ENCODE results near the gene FGF14.

The FGF14 gene

DNA sequence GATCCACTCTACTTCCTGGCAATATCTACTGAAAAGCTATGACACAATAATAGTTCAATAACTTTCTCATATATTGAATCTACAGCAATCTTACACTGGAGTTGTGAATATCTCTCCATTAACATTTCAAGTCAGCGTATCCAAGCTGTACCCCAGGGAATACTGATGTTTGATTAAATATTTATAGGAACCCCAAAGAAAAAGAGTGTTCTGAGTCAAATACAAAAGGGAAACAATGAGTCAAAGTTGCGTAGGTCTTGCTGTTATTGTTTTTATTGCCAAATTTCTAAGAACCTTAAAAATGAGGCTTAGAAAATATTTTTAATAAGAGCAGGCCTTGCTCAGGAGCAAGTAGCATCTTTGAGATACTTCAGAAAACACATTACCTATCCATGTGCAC lies 415.5 kb downstream of the FGF14 start:
- no peak for DNase-seq
- in situ Hi-C loops (cut with HindIII; ENCODE audit: low pct_ligation_motif_present, low pct_unique_long_range_greater_than_20kb, low sequenced_read_pairs): no loop called here

DNA sequence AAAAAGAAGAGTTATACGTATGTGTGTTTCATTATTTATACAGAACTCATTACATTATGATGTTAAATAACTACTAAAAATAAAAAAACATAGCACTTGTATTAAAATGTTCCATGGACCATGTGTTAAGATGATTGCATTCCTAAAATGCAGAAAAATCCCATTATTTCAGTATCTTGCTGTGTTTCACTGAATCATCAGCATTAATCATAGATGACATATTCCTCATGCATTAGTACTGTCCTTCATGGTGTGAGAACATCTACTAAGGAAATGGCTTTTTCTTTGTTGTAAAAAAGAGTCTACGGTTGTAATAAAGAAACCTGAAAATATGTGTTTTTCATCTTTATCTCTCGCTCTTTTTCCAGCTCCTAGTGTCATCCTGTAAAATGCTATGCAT lies 416.5 kb downstream of the FGF14 start:
- in situ Hi-C loops (cut with HindIII; ENCODE audit: low pct_ligation_motif_present, low pct_unique_long_range_greater_than_20kb, low sequenced_read_pairs): no loop called here
- no peak for DNase-seq

DNA sequence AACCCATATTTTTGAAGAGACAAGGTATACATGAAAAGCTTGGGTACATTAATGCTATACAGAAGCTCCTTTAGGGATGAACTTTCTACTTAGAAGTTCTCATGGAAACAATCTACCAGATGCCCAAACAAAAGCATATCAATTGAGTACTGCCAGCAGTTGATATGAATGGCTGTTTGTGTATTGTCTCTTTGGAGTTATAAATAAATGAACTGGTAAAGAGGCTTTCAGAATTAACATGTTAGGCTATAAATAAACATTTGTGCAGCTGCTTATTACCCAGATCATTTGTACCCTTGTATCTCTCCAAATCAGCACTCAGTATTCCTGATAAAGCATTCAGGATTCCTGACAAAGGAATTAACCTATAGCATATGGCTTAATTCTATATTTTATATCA lies 418.9 kb downstream of the FGF14 start:
- DNase-seq: no peak

DNA sequence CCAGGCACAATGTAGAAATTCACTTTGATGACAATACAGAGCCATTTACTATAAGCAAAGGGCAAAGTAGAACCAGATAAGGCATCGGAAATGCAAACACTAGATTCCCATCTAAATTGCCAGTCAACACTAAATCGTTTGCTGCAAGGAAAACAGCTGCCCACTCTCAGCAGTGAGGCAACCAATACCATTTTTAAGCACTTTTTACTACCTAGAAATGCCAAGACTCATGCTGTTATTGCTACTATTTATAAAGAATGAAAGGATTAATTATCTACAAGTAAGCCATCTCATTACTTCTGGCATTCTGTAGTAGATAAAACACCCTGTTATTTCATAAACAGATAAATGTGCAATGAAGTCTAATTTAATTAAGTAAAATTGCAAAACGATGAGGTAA lies 422.0 kb downstream of the FGF14 start:
- in situ Hi-C loops (cut with HindIII; ENCODE audit: low pct_ligation_motif_present, low pct_unique_long_range_greater_than_20kb, low sequenced_read_pairs): no loop called here

More for the DNA sequence above, 418.9 kb downstream of the FGF14 start:
- in situ Hi-C loops (cut with HindIII; ENCODE audit: low pct_ligation_motif_present, low pct_unique_long_range_greater_than_20kb, low sequenced_read_pairs): no loop called here

DNA sequence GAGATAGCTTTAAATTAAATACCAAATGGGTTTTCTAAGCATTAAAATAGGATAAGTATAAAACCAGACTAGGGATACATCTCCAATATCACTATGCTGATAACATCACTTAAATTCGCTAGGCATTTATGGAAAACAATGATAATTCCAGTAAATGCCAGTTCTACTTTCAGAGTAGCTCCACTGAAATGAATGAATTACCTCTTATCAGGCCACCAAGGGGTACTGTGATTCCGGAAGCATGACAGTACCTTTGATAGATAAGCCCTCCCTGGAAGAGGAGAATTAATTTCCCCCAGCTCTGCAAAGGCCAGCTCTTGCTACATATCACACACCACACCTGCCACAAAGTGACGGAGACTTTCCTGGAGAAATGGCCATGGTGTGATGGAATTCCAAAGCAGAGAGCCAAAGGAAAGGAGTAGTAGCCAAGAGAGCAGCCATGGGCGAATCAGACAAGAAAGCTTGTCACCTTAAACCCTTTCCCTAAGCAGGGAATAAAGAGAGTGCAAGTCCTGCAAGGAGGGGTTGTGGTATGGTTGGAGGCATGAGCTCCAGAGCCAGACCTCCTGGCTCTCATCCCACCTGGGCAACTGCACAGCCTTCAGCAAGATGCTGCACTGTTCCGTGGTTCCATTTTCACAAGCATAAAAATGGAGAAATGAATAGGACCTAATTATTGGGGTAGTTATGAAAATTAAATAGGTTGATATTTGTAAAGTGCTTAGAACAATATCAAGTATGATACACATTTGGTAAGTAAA lies 423.1 kb downstream of the FGF14 start:
- in situ Hi-C loops (cut with HindIII; ENCODE audit: low pct_ligation_motif_present, low pct_unique_long_range_greater_than_20kb, low sequenced_read_pairs): no loop called here
- no peak for DNase-seq

More for the DNA sequence above, 422.0 kb downstream of the FGF14 start:
- DNase-seq: no peak

DNA sequence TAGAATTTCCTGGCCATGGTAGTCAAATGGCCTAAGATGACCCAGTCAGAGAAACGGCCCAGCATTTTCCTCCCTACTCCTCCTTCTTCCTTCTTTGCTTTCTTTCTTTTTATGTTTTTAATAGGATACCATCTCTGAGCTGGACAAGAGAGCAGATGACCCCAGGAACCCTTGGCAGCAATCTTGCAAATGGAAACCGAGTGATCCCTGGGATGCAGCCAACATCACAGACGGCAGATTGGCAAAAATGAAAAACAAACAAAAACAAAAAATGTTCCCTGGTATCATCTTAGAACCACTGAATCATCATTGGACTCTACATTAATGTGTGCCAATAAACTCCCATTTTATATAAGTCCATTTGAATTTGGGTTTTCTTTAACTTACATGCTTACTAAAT lies 424.4 kb downstream of the FGF14 start:
- DNase-seq: no peak
- in situ Hi-C loops (cut with HindIII; ENCODE audit: low pct_ligation_motif_present, low pct_unique_long_range_greater_than_20kb, low sequenced_read_pairs): no loop called here

DNA sequence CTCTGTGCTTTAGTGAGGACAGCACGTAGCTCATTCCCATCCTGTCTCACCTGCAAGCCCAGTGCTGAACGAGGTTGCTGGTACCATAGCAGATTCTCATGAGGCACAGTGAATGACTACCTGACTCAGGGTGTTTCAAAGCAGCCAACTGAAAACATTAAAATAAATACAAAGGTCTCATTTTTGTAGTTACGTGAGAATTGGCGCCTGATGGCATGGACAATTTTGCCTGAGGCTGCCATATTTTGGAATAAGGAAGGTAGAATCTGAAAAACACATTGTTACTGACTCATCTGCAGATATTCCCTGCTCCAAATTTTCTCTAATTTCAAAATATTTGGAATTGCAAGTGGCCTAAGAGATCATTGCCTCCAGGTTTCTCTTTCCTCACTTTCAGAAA lies 429.7 kb downstream of the FGF14 start:
- in situ Hi-C loops (cut with HindIII; ENCODE audit: low pct_ligation_motif_present, low pct_unique_long_range_greater_than_20kb, low sequenced_read_pairs): no loop called here
- DNase-seq: no peak

DNA sequence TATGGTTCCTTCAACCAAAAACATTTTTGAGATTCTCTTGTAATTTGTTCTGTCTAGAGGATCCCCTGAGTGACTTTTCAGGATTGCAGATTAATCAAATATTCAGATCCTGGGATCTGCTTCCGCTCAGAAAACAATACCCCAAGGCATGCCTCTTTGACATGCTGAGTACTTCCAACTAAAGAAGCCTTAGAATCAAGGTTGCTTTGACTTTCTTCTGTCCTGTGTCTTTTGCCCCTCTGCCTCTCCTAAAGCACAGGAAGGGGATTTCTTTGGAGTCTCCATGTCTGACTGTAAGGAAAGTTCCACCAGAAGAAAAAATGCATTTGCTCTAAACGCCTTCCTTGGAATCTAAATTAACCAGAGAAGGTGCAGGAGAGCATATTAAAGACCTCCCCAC lies 431.5 kb downstream of the FGF14 start:
- in situ Hi-C loops (cut with HindIII; ENCODE audit: low pct_ligation_motif_present, low pct_unique_long_range_greater_than_20kb, low sequenced_read_pairs): no loop called here
- DNase-seq: no peak

DNA sequence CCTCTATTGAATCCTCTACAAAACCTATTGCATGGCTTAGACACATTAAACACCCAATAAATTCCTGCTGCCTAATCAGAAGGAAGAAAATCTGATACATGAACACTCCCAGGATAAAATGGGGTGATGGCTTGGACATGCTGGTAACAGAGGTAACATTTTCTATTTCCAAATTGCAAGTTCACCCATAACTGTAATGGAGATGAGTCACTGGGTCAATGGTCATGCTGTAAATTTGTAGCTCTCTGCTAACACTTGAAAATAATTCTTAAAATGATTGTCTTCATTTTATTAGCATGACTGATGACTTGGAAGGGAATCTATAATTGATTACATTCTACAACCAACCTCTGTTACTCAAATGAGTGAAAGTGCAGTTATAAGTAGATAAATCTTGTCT lies 434.1 kb downstream of the FGF14 start:
- DNase-seq: no peak
- in situ Hi-C loops (cut with HindIII; ENCODE audit: low pct_ligation_motif_present, low pct_unique_long_range_greater_than_20kb, low sequenced_read_pairs): no loop called here

DNA sequence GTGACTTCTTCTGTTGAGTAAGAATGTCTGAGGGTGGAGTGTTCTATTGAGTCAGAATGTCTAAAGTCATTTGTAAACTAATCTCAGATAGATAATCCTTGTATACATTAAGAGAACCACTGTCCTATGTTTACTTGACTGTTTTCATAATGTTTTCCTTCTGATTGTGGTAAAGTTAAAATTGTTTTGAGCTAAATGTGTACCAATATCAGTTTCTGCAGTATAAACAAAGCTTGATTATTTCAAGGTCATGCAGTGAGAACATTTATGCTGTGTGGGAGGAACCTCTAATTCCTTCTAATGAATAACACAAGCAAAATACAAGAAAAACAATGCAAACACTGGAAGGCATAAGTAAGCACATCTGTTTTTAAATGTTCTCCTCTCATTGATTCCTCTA lies 434.6 kb downstream of the FGF14 start:
- in situ Hi-C loops (cut with HindIII; ENCODE audit: low pct_ligation_motif_present, low pct_unique_long_range_greater_than_20kb, low sequenced_read_pairs): no loop called here
- DNase-seq: no peak

DNA sequence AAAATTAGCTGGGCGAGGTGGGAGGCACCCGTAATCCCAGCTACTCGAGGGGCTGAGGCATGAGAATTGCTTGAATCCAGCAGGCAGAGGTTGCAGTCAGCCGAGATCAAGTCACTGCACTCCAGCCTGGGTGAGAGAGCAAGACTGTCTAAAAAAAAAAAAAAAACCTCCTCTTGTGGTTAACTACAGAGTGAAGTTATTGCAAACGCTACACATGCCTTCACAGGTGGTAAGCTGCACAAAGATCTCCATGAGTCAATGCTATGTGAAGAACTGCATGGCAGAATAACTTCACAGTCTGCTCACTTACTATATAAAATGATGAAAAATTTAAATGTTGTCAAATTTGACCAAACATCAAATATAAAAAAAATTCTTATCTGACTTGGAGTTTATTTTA lies 436.8 kb downstream of the FGF14 start:
- in situ Hi-C loops (cut with HindIII; ENCODE audit: low pct_ligation_motif_present, low pct_unique_long_range_greater_than_20kb, low sequenced_read_pairs): no loop called here
- DNase-seq: no peak

DNA sequence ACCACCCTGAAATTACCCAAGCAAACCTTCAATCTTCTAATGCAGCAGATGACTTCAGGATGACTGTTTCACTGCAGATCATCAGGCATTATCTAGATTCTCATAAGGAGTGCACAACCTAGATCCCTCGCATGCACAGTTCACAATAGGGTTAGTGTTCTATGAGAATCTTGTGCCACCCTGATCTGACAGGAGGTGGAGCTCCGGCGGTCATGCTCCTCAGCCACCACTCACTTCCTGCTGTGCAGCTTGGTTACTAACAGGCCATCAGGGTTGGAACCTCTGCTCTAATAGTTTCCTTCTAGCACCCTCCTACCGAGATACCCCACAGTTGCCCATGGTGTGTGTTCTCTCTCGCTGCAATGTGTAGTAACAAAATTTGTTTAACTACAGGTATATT lies 442.8 kb downstream of the FGF14 start:
- in situ Hi-C loops (cut with HindIII; ENCODE audit: low pct_ligation_motif_present, low pct_unique_long_range_greater_than_20kb, low sequenced_read_pairs): no loop called here

DNA sequence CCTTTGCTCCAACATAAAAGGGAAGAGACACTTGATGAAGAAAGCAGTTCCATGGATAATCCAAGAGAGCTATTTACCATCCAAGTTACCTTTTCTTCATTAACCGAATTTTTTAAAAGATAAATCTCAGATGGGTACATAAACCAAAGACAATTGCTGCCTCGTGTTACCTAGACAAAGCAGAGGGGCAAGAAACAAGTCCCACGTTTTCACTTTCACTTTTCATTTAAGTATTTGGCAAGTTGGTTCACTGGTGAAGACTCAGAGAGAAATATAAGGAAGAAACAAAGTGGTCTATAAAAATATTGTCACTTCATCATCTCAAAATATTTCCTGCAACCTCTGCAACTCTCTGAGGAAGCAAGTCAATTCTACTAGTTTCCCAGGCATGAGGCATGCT lies 446.1 kb downstream of the FGF14 start:
- in situ Hi-C loops (cut with HindIII; ENCODE audit: low pct_ligation_motif_present, low pct_unique_long_range_greater_than_20kb, low sequenced_read_pairs): no loop called here
- DNase-seq: peak; percentile 5

More for the DNA sequence above, 442.8 kb downstream of the FGF14 start:
- no peak for DNase-seq

DNA sequence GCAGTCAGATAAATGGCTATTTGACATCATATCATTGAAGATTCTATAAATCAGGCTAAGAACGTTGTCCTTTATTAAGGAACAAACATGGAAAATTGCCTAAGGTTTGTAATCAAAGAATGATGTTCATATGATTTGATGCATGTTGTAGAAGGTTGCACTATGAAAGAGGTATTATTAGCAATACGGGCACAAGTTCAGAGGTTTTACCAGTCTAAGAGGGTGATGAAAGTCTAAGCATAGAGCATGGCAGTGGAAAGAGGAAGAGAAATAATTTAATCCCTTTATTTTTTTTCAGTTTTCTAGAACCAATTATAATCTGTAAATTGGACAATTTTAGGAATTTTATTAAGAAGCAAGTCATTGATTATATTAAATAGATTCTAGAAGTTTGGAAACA lies 450.7 kb downstream of the FGF14 start:
- in situ Hi-C loops (cut with HindIII; ENCODE audit: low pct_ligation_motif_present, low pct_unique_long_range_greater_than_20kb, low sequenced_read_pairs): no loop called here
- no peak for DNase-seq

DNA sequence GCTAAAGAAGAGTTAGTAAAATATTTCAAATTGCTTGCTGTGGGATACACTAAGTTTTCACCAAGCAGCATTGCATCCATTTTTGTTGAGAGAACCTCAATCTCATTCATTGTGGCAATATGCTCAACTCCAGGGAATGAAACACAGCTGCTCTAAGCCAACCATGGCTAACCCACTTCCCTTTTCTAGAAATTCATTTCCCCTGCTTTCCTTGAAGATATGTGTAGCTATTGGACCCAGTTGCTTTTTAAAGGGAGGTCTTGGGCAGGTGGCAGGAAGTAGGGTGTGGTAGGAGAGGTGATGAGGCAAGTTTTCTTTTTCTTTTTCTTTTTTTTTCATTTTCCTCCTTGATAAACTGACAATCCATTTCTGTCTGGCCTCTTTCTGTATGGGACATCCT lies 452.2 kb downstream of the FGF14 start:
- in situ Hi-C loops (cut with HindIII; ENCODE audit: low pct_ligation_motif_present, low pct_unique_long_range_greater_than_20kb, low sequenced_read_pairs): no loop called here
- no peak for DNase-seq

DNA sequence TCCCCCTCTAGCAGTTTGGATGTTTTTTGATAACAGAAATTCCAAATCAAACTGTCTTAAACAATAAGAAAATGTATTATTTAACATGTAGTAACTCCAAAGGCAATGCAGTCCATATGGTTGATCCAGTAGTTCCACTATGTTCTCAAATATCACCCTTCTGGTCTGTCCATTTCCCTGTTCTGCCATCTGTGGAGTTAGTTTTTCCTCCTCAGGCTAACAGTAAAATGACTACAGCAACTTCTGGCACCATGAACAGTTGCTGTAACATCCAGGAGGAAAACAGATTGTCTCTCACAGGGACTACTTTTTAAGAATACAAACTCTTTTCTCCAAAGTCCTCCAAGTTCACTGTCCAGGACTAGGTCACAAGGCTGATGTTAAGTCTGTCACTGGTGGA lies 455.4 kb downstream of the FGF14 start:
- in situ Hi-C loops (cut with HindIII; ENCODE audit: low pct_ligation_motif_present, low pct_unique_long_range_greater_than_20kb, low sequenced_read_pairs): no loop called here
- DNase-seq: no peak

DNA sequence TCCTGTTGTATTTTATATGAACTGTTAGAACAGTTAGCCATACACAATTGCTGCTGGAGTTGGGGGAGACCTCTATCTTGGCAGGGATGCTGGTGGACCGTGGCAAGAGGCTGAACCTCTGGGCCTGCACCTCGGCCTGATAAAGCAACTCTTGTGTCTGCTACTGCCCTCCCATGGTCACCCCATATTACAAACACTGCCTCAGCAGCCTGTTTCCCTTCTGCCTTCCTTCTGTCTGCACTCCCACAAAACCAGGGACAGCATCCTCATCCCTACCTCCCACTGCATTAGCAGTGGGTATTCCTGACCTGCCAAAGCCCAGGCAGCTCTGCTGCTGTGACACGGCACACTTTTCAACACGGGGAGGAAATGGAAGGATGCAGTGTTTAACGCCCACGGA lies 456.4 kb downstream of the FGF14 start:
- in situ Hi-C loops (cut with HindIII; ENCODE audit: low pct_ligation_motif_present, low pct_unique_long_range_greater_than_20kb, low sequenced_read_pairs): no loop called here

DNA sequence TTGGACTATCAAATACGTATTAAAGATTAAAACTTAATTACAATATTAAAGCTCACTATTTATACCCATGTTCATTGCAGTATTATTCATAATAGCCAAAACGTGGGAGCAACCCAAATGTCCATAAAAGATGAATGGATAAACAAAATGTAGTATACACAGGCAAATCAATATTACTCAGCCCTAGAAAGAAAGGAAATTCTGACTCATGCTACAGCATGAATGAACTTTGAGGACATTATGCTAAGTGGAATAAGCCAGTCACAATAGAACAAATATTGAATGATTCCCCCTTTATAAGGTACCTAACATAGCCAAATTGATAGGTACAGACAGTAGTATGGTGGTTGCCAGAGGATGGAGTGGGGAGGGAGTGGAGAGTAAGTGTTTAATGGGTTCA lies 457.3 kb downstream of the FGF14 start:
- in situ Hi-C loops (cut with HindIII; ENCODE audit: low pct_ligation_motif_present, low pct_unique_long_range_greater_than_20kb, low sequenced_read_pairs): no loop called here

More for the DNA sequence above, 456.4 kb downstream of the FGF14 start:
- DNase-seq: no peak

DNA sequence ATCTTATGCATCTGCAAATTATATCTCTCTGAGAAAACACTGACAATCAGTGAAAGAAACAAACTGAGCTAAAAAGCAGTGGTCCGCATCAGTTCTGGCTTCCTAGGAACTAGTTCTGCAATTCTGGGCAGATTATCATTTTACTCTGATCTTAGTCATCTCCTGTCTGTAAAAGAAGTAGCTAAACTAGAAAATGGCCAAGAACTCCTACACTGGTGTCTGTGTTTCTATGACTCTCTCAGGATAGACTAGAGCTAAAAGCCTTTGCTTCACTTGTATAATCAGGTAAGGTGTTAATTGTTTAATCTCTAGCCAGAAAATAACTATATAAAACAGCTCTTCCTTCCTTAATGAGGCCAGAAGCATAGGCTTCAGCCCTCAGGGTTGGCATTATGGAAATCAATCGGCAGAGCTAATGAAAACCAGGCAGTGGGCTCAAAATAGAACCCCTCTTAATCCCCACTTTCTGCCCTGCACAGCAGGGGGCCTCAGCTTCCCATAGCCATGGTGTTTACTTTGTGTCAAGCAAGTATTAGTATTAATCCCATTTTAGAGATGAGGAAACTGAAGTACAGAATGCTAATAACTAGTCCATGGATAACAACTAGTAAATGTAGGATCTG lies 459.2 kb downstream of the FGF14 start:
- in situ Hi-C loops (cut with HindIII; ENCODE audit: low pct_ligation_motif_present, low pct_unique_long_range_greater_than_20kb, low sequenced_read_pairs): no loop called here
- no peak for DNase-seq

More for the DNA sequence above, 457.3 kb downstream of the FGF14 start:
- DNase-seq: no peak

DNA sequence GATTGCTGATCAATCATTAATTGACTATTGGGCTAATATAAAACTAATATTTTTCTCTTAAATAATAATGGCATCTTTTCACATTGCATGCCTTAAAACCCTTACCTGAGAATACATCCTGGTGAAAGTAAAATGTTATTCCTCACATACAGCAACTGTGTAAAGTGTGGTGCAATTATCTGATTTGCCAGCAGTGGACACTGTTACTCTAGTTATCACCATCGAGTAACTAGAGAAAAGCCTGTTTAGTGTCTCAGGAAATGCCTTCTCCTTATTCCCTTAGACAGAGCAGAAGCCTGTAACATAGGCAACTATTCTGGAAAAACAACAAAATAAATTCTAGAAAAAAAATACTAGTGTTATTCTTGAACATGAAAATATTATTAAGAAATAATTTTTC lies 459.8 kb downstream of the FGF14 start:
- in situ Hi-C loops (cut with HindIII; ENCODE audit: low pct_ligation_motif_present, low pct_unique_long_range_greater_than_20kb, low sequenced_read_pairs): no loop called here
- peak; percentile 40 for DNase-seq

Data from ACHN (cell line).